ENCODE data around the gene RTP2. TPM values are rescaled to one million over a fixed set of nuclear protein-coding genes. Genes with fewer than 3 reads are reported as not detected.

The RTP2 gene
- total and polyA plus RNA-seq, 9 of the 15 experiments (the other 6 are each of a cell fraction or from before 2014, with no cell fraction given): not detected

- TF ChIP-seq MBD1 (CRISPR knock-in tag; IDR thresholded peaks at IDR 0.05) (no peak), TBL1XR1 (IDR thresholded peaks at IDR 0.05; ENCODE audit: low read length in 2 of 2) (no peak)
Measured at GRCh38 chr3:187714404-187714979, 12.1 kb upstream of the RTP2 start (continued).

GRCh38 chr3:187713504-187713903, 11.1 kb upstream of the RTP2 start:
- DNase-seq (ENCODE audit: extremely low read depth in 1 of 4, low spot score in 3 of 4) (peak; percentile 22 to 47 (median 23)), FAIRE-seq (peak; percentile 54), ATAC-seq (peak; percentile 96)
- no TSS peak for BruUV-seq (replicated peaks)
- no peaks in the 10 kb centered on the region for H3K4me1 ChIP-seq (replicated peaks in 1 of 2; ENCODE audit: control insufficient read depth in 2 of 2, insufficient read depth in 2 of 2, low read length in 2 of 2)
- intact Hi-C loops (cut with micrococcal nuclease) (loop anchor here (10.0 kb wide), 1 partner anchor 599 kb away; no protein-coding TSS in a partner anchor), in situ Hi-C loops (cut with MboI) (no loop called here)
- no peaks in the 10 kb centered on the region for H3K9me3 ChIP-seq (replicated peaks; ENCODE audit: control insufficient read depth, insufficient read depth, low read depth, low read length)
- H3K4me2 ChIP-seq (ENCODE audit: insufficient read depth, low read length): peak overlapping the region; percentile 54; the same call in 1 of the 2 replicates
- H3K9me1 ChIP-seq (ENCODE audit: control insufficient read depth, insufficient read depth, low read length): no peaks in the 10 kb centered on the region
- H3K4me3 ChIP-seq: no peak overlapping the region
- CTCF ChIA-PET (ENCODE audit: low intra/inter-chr PET ratio): interaction anchor here (1.1 to 2.0 kb wide), 4 partner anchors 34 to 493 kb away, joined by 3 to 30 read pairs (median 6); no protein-coding TSS in a partner anchor
- WGBS (ENCODE audit: insufficient coverage, low coverage, missing lambda C conversion rate): 4% methylated on average over 2 of the region's 2 CpGs
- no peaks in the 10 kb centered on the region for H4K20me1 ChIP-seq (replicated peaks; ENCODE audit: control insufficient read depth, insufficient read depth, low read length)
- H2AFZ ChIP-seq (ENCODE audit: low read depth, low read length): peak overlapping the region; percentile 60; the same call in 1 of the 2 replicates
- H3K27me3 ChIP-seq (ENCODE audit: control insufficient read depth in 2 of 2, insufficient read depth in 2 of 2, low read length in 2 of 2): no peaks in the 10 kb centered on the region
- no peak overlapping the region for H3K9ac ChIP-seq (ENCODE audit: insufficient read depth in 1 of 2, low read depth in 2 of 2, low read length in 2 of 2)
- POLR2A ChIA-PET: interaction anchor here (0.6 kb wide), 1 partner anchor 44 kb away, joined by 3 read pairs; no protein-coding TSS in a partner anchor
- H3K27ac ChIP-seq (ENCODE audit: extremely low read depth, low read depth, low read length): no peak overlapping the region
- no peaks in the 10 kb centered on the region for H3K79me2 ChIP-seq (ENCODE audit: control insufficient read depth, insufficient read depth, low read length)
- no peaks in the 10 kb centered on the region for H3K36me3 ChIP-seq (ENCODE audit: control insufficient read depth, insufficient read depth, low read length)
- TF ChIP-seq RBM25 (IDR thresholded peaks at IDR 0.05; ENCODE audit: low read depth, low read length, severe bottlenecking) (peak; percentile 38), ZBTB5 (IDR thresholded peaks at IDR 0.05) (peak; percentile 60; the same call in 1 of the 2 replicates), FUS (optimal IDR thresholded peaks at IDR 0.05; ENCODE audit: low read depth, low read length) (no peak), ASH1L (IDR thresholded peaks at IDR 0.05; ENCODE audit: borderline replicate concordance, low read depth, partially characterized antibody) (no peak), CC2D1A (IDR thresholded peaks at IDR 0.05) (peak; percentile 90), CBFA2T2 (conservative IDR thresholded peaks at IDR 0.05) (no peak), GMEB1 (CRISPR knock-in tag; IDR thresholded peaks at IDR 0.05) (no peak), ZNF707 (CRISPR knock-in tag; conservative IDR thresholded peaks at IDR 0.05) (no peak), HINFP (tag; conservative IDR thresholded peaks at IDR 0.05; ENCODE audit: low read depth) (0 out of 2 replicates have a peak, but pooled peaks have one; percentile 38), SAFB2 (IDR thresholded peaks at IDR 0.05; ENCODE audit: borderline replicate concordance, low read depth, low read length, severe bottlenecking) (no peak), ZNF561 (CRISPR knock-in tag; conservative IDR thresholded peaks at IDR 0.05) (no peak)

Measured in K562 (cell line).